GM19239 (cell line): Measurements from ENCODE around the gene SULT2B1.
A peak's percentile ranks its signal among the peaks of the same experiment; 100 is the strongest.

ENCODE experiments used
- DNase-seq: peaks from one replicate; pipeline ENCODE4 v3.0.0; 2011; ENCODE audit warnings: low spot score; ENCODE audit not compliant: insufficient read length
- FAIRE-seq: peaks from 2 replicates; lab custom pipeline; 2011; peaks lifted over from hg19 to GRCh38; lab: Jason Lieb, UNC

Gene SULT2B1

DNA sequence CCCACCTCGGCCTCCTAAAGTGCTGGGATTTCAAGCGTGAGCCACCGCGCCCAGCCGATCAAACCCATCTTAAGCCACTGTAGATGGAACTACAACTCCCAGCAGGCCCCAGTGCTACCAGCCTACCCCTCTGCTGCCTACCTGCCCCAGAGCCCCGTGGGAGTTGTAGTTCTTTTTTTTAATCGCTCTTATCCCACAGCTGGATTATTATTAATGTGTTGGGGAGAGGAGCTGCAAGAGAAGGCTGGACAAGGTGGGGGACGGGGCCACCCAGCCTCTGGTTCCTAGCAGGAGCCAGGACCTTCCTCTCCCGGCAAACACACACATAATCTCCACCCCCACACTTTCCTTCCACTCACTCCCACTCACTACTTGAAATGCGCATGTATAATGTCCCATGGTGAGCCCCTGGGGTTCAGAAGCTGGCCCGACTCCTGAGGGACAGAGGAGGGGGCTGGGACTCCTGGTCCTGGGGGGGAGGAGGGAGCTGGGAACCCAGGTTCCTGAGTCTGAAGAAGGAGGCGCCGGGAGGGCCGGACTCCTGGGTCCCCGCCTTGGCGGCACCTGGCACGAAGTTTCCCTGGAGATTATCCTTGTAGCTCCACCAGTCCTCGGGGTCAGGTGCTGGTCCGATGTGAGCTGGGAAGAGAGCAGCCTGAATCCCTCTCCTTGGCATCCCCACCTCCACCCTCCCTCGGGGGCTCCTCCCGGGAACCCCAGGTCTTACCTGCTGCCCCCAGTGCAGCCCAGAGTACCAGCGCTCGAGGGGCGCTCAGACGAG is 93.1 kb downstream of the SULT2B1 start:
- no peak for DNase-seq
- peak; percentile 76 for FAIRE-seq

DNA sequence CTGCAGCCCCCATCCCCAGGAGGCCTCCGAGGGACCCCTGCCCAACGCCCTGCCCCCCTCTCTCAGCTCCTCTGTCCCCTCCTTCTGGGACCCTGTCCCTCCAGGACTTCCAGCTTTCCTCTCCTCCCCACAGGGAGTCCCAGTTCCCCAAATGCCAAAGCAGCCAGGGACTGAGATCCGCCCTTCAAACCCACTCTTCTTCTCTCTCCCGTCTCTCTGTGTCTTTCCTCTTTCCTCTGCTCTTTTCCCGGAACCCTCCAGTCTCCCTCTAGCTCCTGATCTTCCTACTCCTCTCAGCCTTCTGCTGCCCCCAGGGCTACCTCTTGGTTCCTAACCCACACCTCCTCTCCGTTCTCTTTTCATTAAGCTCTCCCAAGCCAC is 93.6 kb downstream of the SULT2B1 start:
- no peak for DNase-seq
- no peak for FAIRE-seq

DNA sequence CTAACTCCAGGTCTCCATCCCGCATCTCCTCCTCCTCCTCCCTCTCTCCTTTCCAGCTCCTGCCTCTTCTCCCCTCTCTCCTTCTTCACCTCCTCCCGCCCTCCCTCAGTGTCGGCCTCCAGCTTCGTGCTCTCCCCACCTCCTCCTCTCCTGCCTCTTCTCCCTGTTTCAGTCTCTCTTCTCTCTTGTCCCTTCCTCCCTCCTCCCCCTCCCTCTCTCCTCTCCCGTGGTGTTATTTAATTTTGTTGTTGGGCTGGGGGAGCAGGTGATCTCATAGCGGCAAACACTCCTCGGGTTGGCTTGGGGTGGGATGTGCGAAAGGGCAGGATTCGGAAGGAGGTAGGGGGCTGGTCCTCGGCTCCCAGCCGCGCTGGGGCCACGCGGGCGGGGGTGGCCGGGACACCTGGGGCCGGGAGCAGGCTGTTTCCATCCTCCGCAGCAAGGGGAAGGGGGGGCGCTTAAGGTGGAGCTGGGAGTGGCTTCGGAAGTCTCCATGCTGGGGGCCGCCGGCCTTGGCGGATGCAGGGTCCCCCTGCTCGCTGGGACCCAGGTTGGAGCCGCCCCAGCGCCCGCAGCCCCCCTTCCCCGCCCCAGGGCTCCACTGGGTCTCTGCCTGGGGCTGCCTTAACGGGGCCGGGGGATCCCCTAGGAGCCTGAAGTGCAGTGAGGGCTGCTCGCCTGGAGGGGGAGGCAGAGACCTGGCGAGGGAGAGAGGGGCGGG is 94.2 kb downstream of the SULT2B1 start, which contains the start of gene CA11:
TSS of gene CA11 (minus strand) at position 187 of the 721 bp plus-strand sequence. CDS start 555 bp downstream, outside the sequence.
- DNase-seq (peak; percentile 86), FAIRE-seq (peak; percentile 47)

DNA sequence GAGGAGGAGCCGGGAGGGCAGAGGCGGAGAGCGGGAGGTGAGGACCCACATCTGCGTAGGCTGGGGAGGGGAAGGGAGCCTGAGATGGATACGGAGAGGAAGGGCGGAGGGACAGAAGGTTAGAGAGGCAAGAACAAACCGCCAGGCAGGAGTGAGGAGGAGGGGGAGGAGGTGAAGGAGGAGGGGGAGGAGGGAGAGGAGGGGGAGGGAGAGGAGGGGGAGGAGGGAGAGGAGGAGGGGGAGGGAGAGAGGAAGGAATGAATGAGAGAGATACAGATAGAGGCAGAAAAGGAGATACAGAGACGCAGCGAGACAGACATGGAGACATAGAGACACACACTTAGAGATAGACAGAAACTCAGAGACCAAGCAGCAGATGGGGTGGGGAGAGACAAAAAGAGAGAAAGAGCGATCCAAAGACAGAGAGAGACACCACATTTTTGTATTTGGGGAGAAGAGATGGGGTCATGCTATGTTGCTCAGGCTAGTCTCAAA is 94.8 kb downstream of the SULT2B1 start:
- FAIRE-seq (peak; percentile 45), DNase-seq (no peak)

DNA sequence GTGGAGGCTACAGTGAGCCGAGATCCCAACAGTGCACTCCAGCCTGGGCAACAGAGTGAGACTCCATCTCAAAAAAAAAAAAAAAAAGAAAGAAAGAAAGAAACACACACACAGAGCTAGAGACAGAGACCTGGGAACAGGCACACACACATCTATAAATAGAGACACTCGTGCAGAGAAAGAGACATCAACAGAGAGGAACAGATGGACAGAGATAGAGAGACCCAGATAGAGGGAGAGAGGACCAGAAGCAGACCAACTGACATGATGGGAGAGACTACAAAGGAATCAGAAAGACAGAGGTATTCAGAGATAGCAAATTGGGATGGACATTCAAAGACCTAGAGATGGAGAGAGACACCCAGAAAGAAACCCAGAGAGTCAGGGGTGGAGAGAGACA is 96.2 kb downstream of the SULT2B1 start:
- FAIRE-seq = no peak
- DNase-seq = no peak
